HepG2 (cell line): ENCODE data around the gene MRPL38. TPM values are rescaled to one million over a fixed set of nuclear protein-coding genes. Genes with fewer than 3 reads are reported as not detected.

Source experiments
- BRD4 ChIP-seq: sonication (generic); formaldehyde crosslinking; IDR thresholded peaks from 2 replicates; pipeline ENCODE4 v1.4.0; 2020; ENCODE audit warnings: missing genetic modification reagents
- CSRNP1 ChIP-seq: sonication (generic); formaldehyde crosslinking; IDR thresholded peaks from 2 replicates; pipeline ENCODE4 v1.8.1; 2023; ENCODE audit warnings: mild to moderate bottlenecking, missing genetic modification reagents
- EEA1 ChIP-seq: sonication (generic); formaldehyde crosslinking; IDR thresholded peaks from 2 replicates; pipeline ENCODE4 v1.5.1; 2020; ENCODE audit warnings: mild to moderate bottlenecking, missing genetic modification reagents, borderline replicate concordance
- FOXP4 ChIP-seq: sonication (generic); formaldehyde crosslinking; IDR thresholded peaks from 2 replicates; pipeline ENCODE4 v1.4.0; 2020; ENCODE audit warnings: missing genetic modification reagents
- MEIS1 ChIP-seq: sonication (generic); formaldehyde crosslinking; IDR thresholded peaks from 2 replicates; pipeline ENCODE4 v1.9.0; 2021; ENCODE audit warnings: mild to moderate bottlenecking, missing genetic modification reagents, moderate library complexity, borderline replicate concordance
- NFAT5 ChIP-seq: sonication (generic); formaldehyde crosslinking; IDR thresholded peaks from 2 replicates; pipeline ENCODE4 v1.4.0; 2020; ENCODE audit warnings: missing genetic modification reagents
- SNAPC2 ChIP-seq: sonication (generic); formaldehyde crosslinking; IDR thresholded peaks from 2 replicates; pipeline ENCODE4 v1.8.1; 2022; ENCODE audit warnings: mild to moderate bottlenecking, missing genetic modification reagents
- SRF ChIP-seq: IDR thresholded peaks from 2 replicates; pipeline ENCODE4 v1.6.1; 2011; ENCODE audit warnings: mild to moderate bottlenecking, low read depth, low read length, moderate library complexity
- THAP8 ChIP-seq: sonication (generic); formaldehyde crosslinking; IDR thresholded peaks from 2 replicates; pipeline ENCODE4 v1.5.1; 2020; ENCODE audit warnings: missing genetic modification reagents, mild to moderate bottlenecking, borderline replicate concordance
- TOE1 ChIP-seq: sonication (generic); formaldehyde crosslinking; IDR thresholded peaks from 2 replicates; pipeline ENCODE4 v1.4.0; 2020; ENCODE audit warnings: mild to moderate bottlenecking, missing genetic modification reagents
- XBP1 ChIP-seq: sonication (generic); formaldehyde crosslinking; IDR thresholded peaks from 2 replicates; pipeline ENCODE4 v1.5.0; 2020; ENCODE audit warnings: missing genetic modification reagents
- YEATS4 ChIP-seq: sonication (generic); formaldehyde crosslinking; IDR thresholded peaks from 2 replicates; pipeline ENCODE4 v1.4.0; 2020; ENCODE audit warnings: missing genetic modification reagents, borderline replicate concordance
- ZBTB38 ChIP-seq: sonication (generic); formaldehyde crosslinking; IDR thresholded peaks from 2 replicates; pipeline ENCODE4 v1.5.1; 2020; ENCODE audit warnings: mild to moderate bottlenecking, missing genetic modification reagents
- ZFX ChIP-seq: sonication (generic); formaldehyde crosslinking; IDR thresholded peaks from 2 replicates; pipeline ENCODE4 v1.4.0; 2020; ENCODE audit warnings: mild to moderate bottlenecking, low read depth, missing genetic modification reagents, moderate library complexity
- ZMYM2 ChIP-seq: sonication (generic); formaldehyde crosslinking; IDR thresholded peaks from 2 replicates; pipeline ENCODE4 v1.8.0; 2022; ENCODE audit warnings: mild to moderate bottlenecking, missing genetic modification reagents
- ZNF501 ChIP-seq: sonication (generic); formaldehyde crosslinking; IDR thresholded peaks from 2 replicates; pipeline ENCODE4 v1.5.1; 2020; ENCODE audit warnings: mild to moderate bottlenecking, moderate library complexity, missing genetic modification reagents
- polyA plus RNA-seq, 8 experiments: library from polyadenylated mRNA; depleted of rRNA in 3 of 8; stranded (reverse) in 7 of 8; unstranded in 1 of 8; fragments of >200 nt; fragmentation: Illumina TruSeq in 4 of 8; extraction: Trizol in 4 of 8; gene quantifications; 2 replicates each; pipeline versions ENCODE4 v1.2.1 to v1.2.3, GENCODE V29; 2011 to 2016; ENCODE audit warnings: low read depth in 4 of 8, missing spikeins in 1 of 8, mixed read lengths in 1 of 8; ENCODE audit not compliant: insufficient read depth in 1 of 8
- total RNA-seq, 5 experiments: library from RNA; depleted of rRNA; stranded (reverse); fragments of >200 nt; fragmentation: Illumina TruSeq; extraction: Trizol; gene quantifications; 2 replicates each; pipeline ENCODE4 v1.2.3, GENCODE V29; 2016; ENCODE audit warnings: low read depth in 1 of 5
- TF ChIP-seq, protein P1 (sequence below): sonication (generic); formaldehyde crosslinking; IDR thresholded peaks from 2 replicates; pipeline ENCODE4 v1.4.0; 2020; ENCODE audit warnings: mild to moderate bottlenecking, missing genetic modification reagents

MRPL38 gene
- total and polyA plus RNA-seq, 2 of the 13 experiments (the other 11 are each of a cell fraction or from before 2014, with no cell fraction given), result 83.7 to 125 TPM

- no peak for TF ChIP-seq TOE1 (CRISPR knock-in tag)
- TF ChIP-seq, protein P1, sequence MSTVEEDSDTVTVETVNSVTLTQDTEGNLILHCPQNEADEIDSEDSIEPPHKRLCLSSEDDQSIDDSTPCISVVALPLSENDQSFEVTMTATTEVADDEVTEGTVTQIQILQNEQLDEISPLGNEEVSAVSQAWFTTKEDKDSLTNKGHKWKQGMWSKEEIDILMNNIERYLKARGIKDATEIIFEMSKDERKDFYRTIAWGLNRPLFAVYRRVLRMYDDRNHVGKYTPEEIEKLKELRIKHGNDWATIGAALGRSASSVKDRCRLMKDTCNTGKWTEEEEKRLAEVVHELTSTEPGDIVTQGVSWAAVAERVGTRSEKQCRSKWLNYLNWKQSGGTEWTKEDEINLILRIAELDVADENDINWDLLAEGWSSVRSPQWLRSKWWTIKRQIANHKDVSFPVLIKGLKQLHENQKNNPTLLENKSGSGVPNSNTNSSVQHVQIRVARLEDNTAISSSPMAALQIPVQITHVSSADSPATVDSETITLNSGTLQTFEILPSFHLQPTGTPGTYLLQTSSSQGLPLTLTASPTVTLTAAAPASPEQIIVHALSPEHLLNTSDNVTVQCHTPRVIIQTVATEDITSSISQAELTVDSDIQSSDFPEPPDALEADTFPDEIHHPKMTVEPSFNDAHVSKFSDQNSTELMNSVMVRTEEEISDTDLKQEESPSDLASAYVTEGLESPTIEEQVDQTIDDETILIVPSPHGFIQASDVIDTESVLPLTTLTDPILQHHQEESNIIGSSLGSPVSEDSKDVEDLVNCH, result no peak
- no peak for TF ChIP-seq ZMYM2 (CRISPR knock-in tag)
- TF ChIP-seq ZFX (CRISPR knock-in tag), result peak; percentile 31
- no peak for TF ChIP-seq SRF
- 0 out of 2 replicates have a peak, but pooled peaks have one; percentile 44 for TF ChIP-seq ZNF501
- TF ChIP-seq FOXP4, result no peak
- no peak for TF ChIP-seq NFAT5 (CRISPR knock-in tag)
- no peak for TF ChIP-seq XBP1 (CRISPR knock-in tag)
- TF ChIP-seq ZBTB38 (CRISPR knock-in tag), result 0 out of 2 replicates have a peak, but pooled peaks have one; percentile 33
- TF ChIP-seq CSRNP1 (CRISPR knock-in tag), result no peak
- no peak for TF ChIP-seq THAP8 (CRISPR knock-in tag)
- no peak for TF ChIP-seq YEATS4 (CRISPR knock-in tag)
- no peak for TF ChIP-seq SNAPC2 (CRISPR knock-in tag)
- peak; percentile 65; the same call in 1 of the 2 replicates for TF ChIP-seq MEIS1 (CRISPR knock-in tag)
- TF ChIP-seq BRD4 (CRISPR knock-in tag), result no peak
- TF ChIP-seq EEA1 (CRISPR knock-in tag), result no peak
Observed at GRCh38 chr17:75854101-75854748, 50.5 kb downstream of the MRPL38 start (continued).
